ENCODE measurements around the gene PRKACA. TPM values are rescaled to one million over a fixed set of nuclear protein-coding genes. Genes with fewer than 3 reads are reported as not detected.

Gene PRKACA
- total RNA-seq, 1 experiment from 2014 or later, result 56.7 TPM

GRCh38 chr19:14155371-14155770 is 37.8 kb upstream of the PRKACA start:
- no peak for DNase-seq (ENCODE audit: low spot score)
- TF ChIP-seq EZH2 (IDR thresholded peaks at IDR 0.05; ENCODE audit: borderline replicate concordance, low read depth, low read length, poor library complexity, severe bottlenecking), result no peak
- no peak for TF ChIP-seq CTCF (conservative IDR thresholded peaks at IDR 0.05; ENCODE audit: low read depth, low read length)
- CTCF ChIA-PET, result no interaction called here
- BruUV-seq (replicated peaks), result no TSS peak
- H3K4me3 ChIP-seq (ENCODE audit: low read depth, low read length, poor library complexity, severe bottlenecking), result no peak overlapping the region
- POLR2A ChIA-PET (ENCODE audit: low non-redundant PET), result no interaction called here
- intact Hi-C loops (cut with micrococcal nuclease; ENCODE audit: unreplicated experiment), result no loop called here
- H3K9me3 ChIP-seq (ENCODE audit: low read depth, low read length, poor library complexity, severe bottlenecking), result no peaks in the 10 kb centered on the region
- H3K36me3 ChIP-seq (ENCODE audit: insufficient read depth, low read length, poor library complexity, severe bottlenecking), result peaks cover 55% of the 10 kb centered on the region
- H3K27ac ChIP-seq (ENCODE audit: low read depth, low read length, poor library complexity, severe bottlenecking), result no peak overlapping the region
- H3K27me3 ChIP-seq (replicated peaks; ENCODE audit: insufficient read depth, low read depth, low read length, poor library complexity), result no peaks in the 10 kb centered on the region
- peaks cover 4% of the 10 kb centered on the region for H3K4me1 ChIP-seq (ENCODE audit: insufficient read depth, low read length, poor library complexity, severe bottlenecking)

- BruUV-seq (replicated peaks), result no TSS peak
- Histone ChIP-seq H3K4me3 (ENCODE audit: low read depth, low read length, poor library complexity, severe bottlenecking) (no peak overlapping the region), H3K27ac (ENCODE audit: low read depth, low read length, poor library complexity, severe bottlenecking) (no peak overlapping the region), H3K9me3 (ENCODE audit: low read depth, low read length, poor library complexity, severe bottlenecking) (no peaks in the 10 kb centered on the region), H3K27me3 (replicated peaks; ENCODE audit: insufficient read depth, low read depth, low read length, poor library complexity) (no peaks in the 10 kb centered on the region), H3K4me1 (ENCODE audit: insufficient read depth, low read length, poor library complexity, severe bottlenecking) (peaks cover 29% of the 10 kb centered on the region), H3K36me3 (ENCODE audit: insufficient read depth, low read length, poor library complexity, severe bottlenecking) (peaks cover 31% of the 10 kb centered on the region)
- no peak for TF ChIP-seq EZH2 (IDR thresholded peaks at IDR 0.05; ENCODE audit: borderline replicate concordance, low read depth, low read length, poor library complexity, severe bottlenecking)
- no peak for TF ChIP-seq CTCF (conservative IDR thresholded peaks at IDR 0.05; ENCODE audit: low read depth, low read length)
- ChIA-PET CTCF (interaction anchor here (0.7 kb wide), 1 partner anchor 205 kb away, joined by 4 read pairs; no protein-coding TSS in a partner anchor), POLR2A (ENCODE audit: low non-redundant PET) (no interaction called here)
- DNase-seq (ENCODE audit: low spot score), result no peak
- intact Hi-C loops (cut with micrococcal nuclease; ENCODE audit: unreplicated experiment), result no loop called here
These were observed 35.2 kb upstream of the PRKACA start for GRCh38 chr19:14152713-14153112.

- Histone ChIP-seq H3K4me1 (ENCODE audit: insufficient read depth, low read length, poor library complexity, severe bottlenecking) (peaks cover 37% of the 10 kb centered on the region), H3K27me3 (replicated peaks; ENCODE audit: insufficient read depth, low read depth, low read length, poor library complexity) (no peaks in the 10 kb centered on the region), H3K4me3 (ENCODE audit: low read depth, low read length, poor library complexity, severe bottlenecking) (no peak overlapping the region), H3K36me3 (ENCODE audit: insufficient read depth, low read length, poor library complexity, severe bottlenecking) (peaks cover 19% of the 10 kb centered on the region), H3K27ac (ENCODE audit: low read depth, low read length, poor library complexity, severe bottlenecking) (peak overlapping the region; percentile 80), H3K9me3 (ENCODE audit: low read depth, low read length, poor library complexity, severe bottlenecking) (no peaks in the 10 kb centered on the region)
- DNase-seq (ENCODE audit: low spot score), result no peak
- no TSS peak for BruUV-seq (replicated peaks)
- no peak for TF ChIP-seq CTCF (conservative IDR thresholded peaks at IDR 0.05; ENCODE audit: low read depth, low read length)
- TF ChIP-seq EZH2 (IDR thresholded peaks at IDR 0.05; ENCODE audit: borderline replicate concordance, low read depth, low read length, poor library complexity, severe bottlenecking), result no peak
- intact Hi-C loops (cut with micrococcal nuclease; ENCODE audit: unreplicated experiment), result no loop called here
- ChIA-PET CTCF (interaction anchor here (1.2 kb wide), 1 partner anchor 198 kb away, joined by 3 read pairs; no protein-coding TSS in a partner anchor), POLR2A (ENCODE audit: low non-redundant PET) (interaction anchor here (0.6 kb wide), 1 partner anchor 1030 kb away, joined by 4 read pairs; no protein-coding TSS in a partner anchor)
These were observed 33.5 kb upstream of the PRKACA start for GRCh38 chr19:14150770-14151661.

All from A673 (cell line).